ENCODE data around the gene AP3D1.

GRCh38 chr19:2084993-2085720 lies 66.2 kb downstream of the AP3D1 start:
- TF ChIP-seq, protein P1, sequence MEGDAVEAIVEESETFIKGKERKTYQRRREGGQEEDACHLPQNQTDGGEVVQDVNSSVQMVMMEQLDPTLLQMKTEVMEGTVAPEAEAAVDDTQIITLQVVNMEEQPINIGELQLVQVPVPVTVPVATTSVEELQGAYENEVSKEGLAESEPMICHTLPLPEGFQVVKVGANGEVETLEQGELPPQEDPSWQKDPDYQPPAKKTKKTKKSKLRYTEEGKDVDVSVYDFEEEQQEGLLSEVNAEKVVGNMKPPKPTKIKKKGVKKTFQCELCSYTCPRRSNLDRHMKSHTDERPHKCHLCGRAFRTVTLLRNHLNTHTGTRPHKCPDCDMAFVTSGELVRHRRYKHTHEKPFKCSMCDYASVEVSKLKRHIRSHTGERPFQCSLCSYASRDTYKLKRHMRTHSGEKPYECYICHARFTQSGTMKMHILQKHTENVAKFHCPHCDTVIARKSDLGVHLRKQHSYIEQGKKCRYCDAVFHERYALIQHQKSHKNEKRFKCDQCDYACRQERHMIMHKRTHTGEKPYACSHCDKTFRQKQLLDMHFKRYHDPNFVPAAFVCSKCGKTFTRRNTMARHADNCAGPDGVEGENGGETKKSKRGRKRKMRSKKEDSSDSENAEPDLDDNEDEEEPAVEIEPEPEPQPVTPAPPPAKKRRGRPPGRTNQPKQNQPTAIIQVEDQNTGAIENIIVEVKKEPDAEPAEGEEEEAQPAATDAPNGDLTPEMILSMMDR (IDR thresholded peaks at IDR 0.05), result no peak
- TF ChIP-seq POLR2A (IDR thresholded peaks at IDR 0.05), result no peak

Measured in ovary (tissue), 3 donors.